Pons (tissue), 1 donor: Measurements from ENCODE around the gene HTR6.

Experiments used
- DNase-seq: peaks from one replicate; pipeline ENCODE4 v3.0.0-alpha.2; 2016; ENCODE audit warnings: low spot score

HTR6 gene

GRCh38 chr1:19688041-19688842 is 23.6 kb downstream of the HTR6 start:
- DNase-seq, result no peak

GRCh38 chr1:19689085-19689757 is 24.5 kb downstream of the HTR6 start:
- no peak for DNase-seq

GRCh38 chr1:19689856-19690255 is 25.2 kb downstream of the HTR6 start:
- no peak for DNase-seq

- DNase-seq, result no peak
These were observed 25.7 kb downstream of the HTR6 start for GRCh38 chr1:19690342-19690741.

- DNase-seq, result no peak
These were observed 29.6 kb downstream of the HTR6 start for GRCh38 chr1:19694298-19694697.

- DNase-seq, result no peak
These were observed 31.1 kb downstream of the HTR6 start for GRCh38 chr1:19695772-19696171.

GRCh38 chr1:19696820-19697219 is 32.1 kb downstream of the HTR6 start:
- DNase-seq, result no peak

- no peak for DNase-seq
These were observed 33.5 kb downstream of the HTR6 start for GRCh38 chr1:19698181-19698580.

GRCh38 chr1:19700079-19700777 is 35.6 kb downstream of the HTR6 start:
- no peak for DNase-seq

- DNase-seq, result no peak
These were observed 38.6 kb downstream of the HTR6 start for GRCh38 chr1:19703280-19703679.

- DNase-seq, result peak; percentile 44
These were observed 39.8 kb downstream of the HTR6 start for GRCh38 chr1:19704247-19705113.

GRCh38 chr1:19705464-19705863 is 40.8 kb downstream of the HTR6 start:
- no peak for DNase-seq

GRCh38 chr1:19706136-19706535 is 41.5 kb downstream of the HTR6 start:
- no peak for DNase-seq

GRCh38 chr1:19708567-19709110 is 44.0 kb downstream of the HTR6 start:
- DNase-seq, result no peak

GRCh38 chr1:19709260-19709793 is 44.7 kb downstream of the HTR6 start:
- no peak for DNase-seq

- DNase-seq, result no peak
These were observed 46.3 kb downstream of the HTR6 start for GRCh38 chr1:19710825-19711611.

- DNase-seq, result no peak
These were observed 48.3 kb downstream of the HTR6 start for GRCh38 chr1:19712928-19713327.

- DNase-seq, result peak; percentile 65
These were observed 50.9 kb downstream of the HTR6 start for GRCh38 chr1:19715334-19716203.

GRCh38 chr1:19717467-19717866 is 52.8 kb downstream of the HTR6 start:
- DNase-seq, result no peak

- DNase-seq, result no peak
These were observed 55.5 kb downstream of the HTR6 start for GRCh38 chr1:19720174-19720573.
